Limb (tissue), 2 donors: ENCODE measurements around the gene CYB5D1.

Source experiments
- DNase-seq, 2 donors: peaks; one replicate each; pipeline ENCODE4 v3.0.0-alpha.2; 2016; ENCODE audit errors: extremely low spot score in 2 of 2

The CYB5D1 gene

GRCh38 chr17:7885367-7886226 lies 27.8 kb downstream of the CYB5D1 start:
- peak; percentile 36 to 78 for DNase-seq

GRCh38 chr17:7886227-7887037 lies 28.6 kb downstream of the CYB5D1 start:
- DNase-seq: peak; percentile 46 to 77

- no peak for DNase-seq
These were observed 29.3 kb downstream of the CYB5D1 start for GRCh38 chr17:7887038-7887481.

GRCh38 chr17:7887482-7888183 lies 29.8 kb downstream of the CYB5D1 start:
- DNase-seq: peak; percentile 96 to 98

- DNase-seq: peak in 1 of 2 donors; percentile 52
These were observed 30.5 kb downstream of the CYB5D1 start, which contains the start of gene CHD3 for GRCh38 chr17:7888184-7888920. TSS of gene CHD3 (plus strand) at chr17:7888789. CDS start at chr17:7889001, 212 bp downstream.

- peak; percentile 85 to 91 for DNase-seq
These were observed 31.6 kb downstream of the CYB5D1 start for GRCh38 chr17:7889166-7889955.

GRCh38 chr17:7893187-7893880 lies 35.5 kb downstream of the CYB5D1 start:
- DNase-seq: peak in 1 of 2 donors; percentile 62

GRCh38 chr17:7894226-7894625 lies 36.4 kb downstream of the CYB5D1 start:
- DNase-seq: no peak

- DNase-seq: no peak
These were observed 37.1 kb downstream of the CYB5D1 start for GRCh38 chr17:7894866-7895265.

GRCh38 chr17:7897090-7897489 lies 39.3 kb downstream of the CYB5D1 start:
- DNase-seq: peak in 1 of 2 donors; percentile 14

GRCh38 chr17:7897773-7898172 lies 40.0 kb downstream of the CYB5D1 start:
- DNase-seq: no peak

GRCh38 chr17:7903154-7904103 lies 45.6 kb downstream of the CYB5D1 start:
- DNase-seq: no peak

GRCh38 chr17:7909089-7909488 lies 51.3 kb downstream of the CYB5D1 start:
- DNase-seq: no peak

- DNase-seq: no peak
These were observed 52.5 kb downstream of the CYB5D1 start for GRCh38 chr17:7910281-7910680.

GRCh38 chr17:7910711-7911110 lies 52.9 kb downstream of the CYB5D1 start:
- DNase-seq: no peak

GRCh38 chr17:7911116-7911515 lies 53.3 kb downstream of the CYB5D1 start:
- DNase-seq: no peak
